ENCODE data around the gene PACSIN1. TPM values are rescaled to one million over a fixed set of nuclear protein-coding genes. Genes with fewer than 3 reads are reported as not detected.

PACSIN1 gene
- total and polyA plus RNA-seq, 5 experiments from 2014 or later, result 0.06 to 0.82 (median 0.41) TPM

DNA sequence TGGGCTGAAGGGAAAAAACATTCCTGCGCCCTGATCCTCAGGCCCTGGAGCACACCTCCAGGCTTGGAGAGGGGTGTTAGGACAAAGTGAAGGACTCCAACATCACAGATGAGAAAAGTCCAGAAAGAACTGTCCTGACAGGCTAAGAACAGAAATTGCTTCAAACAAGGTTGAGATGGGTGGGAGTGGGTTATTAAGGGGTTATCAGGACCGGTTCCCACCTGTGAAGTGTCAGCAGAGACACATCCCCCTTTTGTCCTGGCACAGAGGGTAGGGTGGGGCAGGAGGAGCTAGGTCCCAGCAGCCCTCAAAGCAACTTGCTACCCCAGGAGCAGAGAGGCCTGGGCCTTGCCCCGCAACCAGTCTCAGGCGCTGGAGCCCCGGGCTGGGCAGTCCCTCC, 86.7 kb downstream of the PACSIN1 start:
- H3K4me3 Mint-ChIP-seq, result no peak overlapping the region
- H3K36me3 Mint-ChIP-seq, result no peaks in the 10 kb centered on the region
- peaks cover 0 to 14% (median 8%) of the 10 kb centered on the region in 4 donors for H3K4me1 Mint-ChIP-seq

DNA sequence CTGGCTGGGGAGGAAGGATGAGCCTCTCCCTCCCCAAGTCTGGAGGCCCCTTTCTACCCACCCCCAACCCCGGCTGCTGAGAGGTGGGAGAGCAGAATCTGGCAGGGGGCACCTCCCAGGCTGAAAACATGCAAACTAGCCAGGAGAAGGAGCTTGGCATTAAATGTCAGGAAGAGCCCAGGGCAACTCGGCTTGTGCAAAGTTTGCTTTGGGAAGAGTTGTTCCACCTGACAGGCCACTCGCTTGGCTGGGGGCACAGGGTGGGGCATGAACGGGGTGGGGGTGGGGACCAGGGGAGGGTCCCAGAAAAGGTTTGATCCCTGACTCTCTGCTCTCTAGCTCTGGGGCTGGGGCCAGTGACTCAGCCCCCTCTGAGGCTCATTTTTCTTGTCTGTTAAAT, 87.3 kb downstream of the PACSIN1 start:
- H3K27me3 Mint-ChIP-seq, result peaks cover 0 to 5% (median 0%) of the 10 kb centered on the region in 5 donors
- no peak overlapping the region for H3K27ac Mint-ChIP-seq
- H3K4me1 Mint-ChIP-seq, result peaks cover 0 to 14% (median 8%) of the 10 kb centered on the region in 4 donors
- no peak overlapping the region for H3K4me3 Mint-ChIP-seq
- ATAC-seq, result no peak
- DNase-seq, result no peak
- H3K36me3 Mint-ChIP-seq, result no peaks in the 10 kb centered on the region
- no peaks in the 10 kb centered on the region for H3K9me3 Mint-ChIP-seq
- POLR2A ChIA-PET, result no interaction called here

More for the DNA sequence above, 86.7 kb downstream of the PACSIN1 start:
- H3K9me3 Mint-ChIP-seq, result no peaks in the 10 kb centered on the region
- no peak for ATAC-seq
- no peak overlapping the region for H3K27ac Mint-ChIP-seq
- peaks cover 0 to 5% (median 0%) of the 10 kb centered on the region in 5 donors for H3K27me3 Mint-ChIP-seq
- DNase-seq, result no peak
- POLR2A ChIA-PET, result no interaction called here

DNA sequence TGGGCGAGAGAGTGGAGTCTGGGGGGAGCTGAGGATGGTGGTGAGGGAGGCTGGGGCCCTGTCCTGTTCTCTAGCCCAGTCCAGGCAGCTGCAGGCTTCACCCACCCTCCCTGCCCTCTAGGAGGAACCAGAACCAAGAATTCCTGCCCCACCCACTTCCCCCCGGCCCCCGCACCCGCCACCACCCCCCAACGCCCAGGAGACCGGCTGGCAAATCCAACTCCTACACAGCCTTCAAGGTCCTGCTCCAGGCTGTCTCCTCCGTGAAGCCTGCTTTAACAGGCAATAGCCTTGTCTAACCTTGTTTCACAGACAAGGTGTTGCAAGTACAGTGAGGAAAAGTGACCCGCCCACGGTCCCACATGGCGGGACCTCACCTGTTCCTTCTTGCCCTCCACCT, 87.9 kb downstream of the PACSIN1 start:
- DNase-seq (no peak), ATAC-seq (no peak)
- H3K27me3 Mint-ChIP-seq, result peaks cover 0 to 5% (median 0%) of the 10 kb centered on the region in 5 donors
- no peak overlapping the region for H3K27ac Mint-ChIP-seq
- peaks cover 0 to 14% (median 8%) of the 10 kb centered on the region in 4 donors for H3K4me1 Mint-ChIP-seq
- H3K9me3 Mint-ChIP-seq, result peaks cover 0 to 3% (median 0%) of the 10 kb centered on the region in 9 donors
- POLR2A ChIA-PET, result no interaction called here
- H3K4me3 Mint-ChIP-seq, result no peak overlapping the region
- H3K36me3 Mint-ChIP-seq, result no peaks in the 10 kb centered on the region

DNA sequence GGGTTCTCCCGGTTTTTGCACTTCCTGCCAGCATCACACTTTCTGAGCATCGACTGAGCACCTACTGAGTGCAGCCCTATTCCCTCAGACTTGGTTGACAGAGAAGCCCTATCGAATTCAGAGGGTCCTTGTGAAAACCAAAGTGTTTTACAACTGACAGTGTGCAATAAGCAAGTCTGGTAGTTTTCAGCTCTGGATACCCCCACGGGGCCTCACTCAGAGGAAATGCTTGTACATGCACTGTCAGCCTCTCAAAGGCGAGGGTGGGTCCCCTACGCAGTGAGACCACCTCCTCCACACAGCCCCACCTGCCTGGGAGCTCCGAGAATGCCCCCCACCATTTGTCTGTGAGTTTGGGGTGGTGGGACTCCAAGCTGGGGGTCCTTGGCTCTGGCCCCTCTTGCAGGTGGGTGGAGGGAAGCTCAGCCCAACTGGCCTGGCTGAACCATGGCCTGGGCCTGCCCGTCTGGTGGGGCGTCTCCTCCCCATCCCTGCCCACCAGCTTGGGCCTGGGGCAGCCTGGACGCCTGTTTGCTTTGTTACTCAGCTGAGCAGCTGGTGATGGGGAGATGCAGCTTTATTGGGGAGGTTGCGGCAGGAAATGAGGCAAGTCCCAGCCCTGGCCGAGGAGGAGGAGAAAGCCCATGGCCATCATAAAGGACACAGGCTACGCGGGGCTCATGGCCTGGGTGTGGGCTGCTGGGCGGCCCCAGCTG, 88.6 kb downstream of the PACSIN1 start:
- no peak for ATAC-seq

DNA sequence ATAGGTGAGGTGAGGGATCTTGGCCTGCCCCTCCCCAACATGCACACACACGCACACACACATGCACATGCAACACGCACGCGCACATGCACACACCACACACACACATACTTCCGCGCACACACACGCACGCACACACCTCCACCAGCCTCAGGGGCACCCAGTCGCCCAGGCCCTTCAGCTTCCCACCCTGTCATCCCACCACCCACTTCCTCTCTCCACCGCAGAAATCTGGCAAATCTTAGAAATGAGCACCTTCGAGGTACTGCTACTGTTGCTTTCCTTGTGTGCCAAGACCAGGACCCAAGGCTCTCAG, 89.1 kb downstream of the PACSIN1 start:
- peak; percentile 33 to 71 for ATAC-seq
- peak in 1 of 10 donors; percentile 36 for DNase-seq
- POLR2A ChIA-PET, result interaction anchor here (0.9 kb wide), 1 partner anchor 118 kb away, joined by 3 read pairs; no protein-coding TSS in a partner anchor
- Mint-ChIP-seq H3K27me3 (peaks cover 0 to 5% (median 0%) of the 10 kb centered on the region in 5 donors), H3K4me3 (no peak overlapping the region), H3K27ac (peak overlapping the region in 3 of 10 donors; percentile 22 to 33 (median 27)), H3K4me1 (peaks cover 0 to 14% (median 8%) of the 10 kb centered on the region in 4 donors), H3K36me3 (no peaks in the 10 kb centered on the region), H3K9me3 (peaks cover 0 to 7% (median 0%) of the 10 kb centered on the region in 9 donors)

More for the DNA sequence above, 88.6 kb downstream of the PACSIN1 start:
- peaks cover 0 to 5% (median 0%) of the 10 kb centered on the region in 5 donors for H3K27me3 Mint-ChIP-seq
- H3K36me3 Mint-ChIP-seq, result no peaks in the 10 kb centered on the region
- H3K4me3 Mint-ChIP-seq, result no peak overlapping the region
- no peak for DNase-seq
- POLR2A ChIA-PET, result interaction anchor here (0.9 kb wide), 1 partner anchor 119 kb away, joined by 3 read pairs; no protein-coding TSS in a partner anchor
- H3K27ac Mint-ChIP-seq, result peak overlapping the region in 3 of 10 donors; percentile 21 to 43 (median 22)
- peaks cover 0 to 4% (median 0%) of the 10 kb centered on the region in 9 donors for H3K9me3 Mint-ChIP-seq
- H3K4me1 Mint-ChIP-seq, result peaks cover 0 to 14% (median 8%) of the 10 kb centered on the region in 4 donors

DNA sequence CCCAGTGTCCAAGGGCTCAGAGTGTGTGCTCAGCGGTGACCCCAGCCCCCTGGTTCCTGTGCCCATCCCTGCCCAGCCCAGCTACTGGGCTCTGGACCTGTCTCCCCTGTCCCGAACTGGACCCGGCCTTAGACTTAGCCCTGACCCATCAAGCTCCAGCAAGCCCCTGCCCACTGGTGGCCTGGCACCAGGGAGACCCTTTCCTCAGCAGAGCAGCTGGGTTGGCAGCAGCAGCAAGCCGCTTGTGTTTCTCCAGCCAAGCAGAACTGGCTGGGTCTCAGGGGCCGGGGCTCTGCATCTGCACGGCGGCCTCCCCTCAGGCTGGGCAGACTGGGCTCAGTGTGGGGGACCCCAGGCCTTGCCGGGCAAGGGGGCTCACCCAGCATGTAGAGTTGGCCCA, 89.5 kb downstream of the PACSIN1 start:
- POLR2A ChIA-PET, result interaction anchor here (0.9 kb wide), 1 partner anchor 118 kb away, joined by 3 read pairs; no protein-coding TSS in a partner anchor
- peaks cover 0 to 5% (median 0%) of the 10 kb centered on the region in 5 donors for H3K27me3 Mint-ChIP-seq
- ATAC-seq (no peak), DNase-seq (no peak)
- H3K4me1 Mint-ChIP-seq, result peaks cover 0 to 11% (median 8%) of the 10 kb centered on the region in 4 donors
- H3K27ac Mint-ChIP-seq, result peak overlapping the region in 2 of 10 donors; percentile 27 to 33
- peaks cover 0 to 7% (median 0%) of the 10 kb centered on the region in 9 donors for H3K9me3 Mint-ChIP-seq
- H3K36me3 Mint-ChIP-seq, result no peaks in the 10 kb centered on the region
- H3K4me3 Mint-ChIP-seq, result peak overlapping the region in 1 of 10 donors; percentile 33

DNA sequence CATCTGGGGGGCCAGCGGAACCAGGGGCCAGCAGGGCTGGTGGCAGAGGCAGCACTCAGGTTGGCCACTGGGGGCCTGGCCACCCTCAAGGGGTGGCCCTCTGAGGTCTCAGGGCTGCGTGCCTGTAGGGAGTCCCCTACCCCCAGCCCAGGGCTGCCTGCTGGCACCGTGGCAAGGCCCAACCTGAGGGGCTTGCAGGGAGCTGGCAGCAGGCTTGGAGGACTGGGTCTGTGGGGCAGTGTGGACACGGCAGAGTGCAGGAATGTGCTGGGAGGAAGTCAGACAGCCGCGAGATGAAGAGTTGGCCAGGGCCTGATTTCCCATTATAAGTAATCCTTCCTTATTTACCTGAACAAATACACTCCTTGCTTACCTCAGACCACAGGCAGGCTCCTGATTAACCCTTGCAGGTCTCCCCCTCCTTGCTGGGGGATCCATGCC, 90.2 kb downstream of the PACSIN1 start, which contains the start of gene SPDEF:
Gene SPDEF (minus strand): TSS at position 299 of the 441 bp plus-strand sequence. CDS start 11,874 bp downstream, outside the sequence.
- Mint-ChIP-seq H3K4me1 (peaks cover 0 to 11% (median 8%) of the 10 kb centered on the region in 4 donors), H3K4me3 (peak within 1 kb of the TSS in 1 of 10 donors; percentile 33), H3K36me3 (no peaks in the 10 kb centered on the region), H3K27ac (peak within 1 kb of the TSS in 2 of 10 donors; percentile 27 to 33), H3K27me3 (peaks cover 0 to 5% (median 0%) of the 10 kb centered on the region in 5 donors), H3K9me3 (peaks cover 0 to 7% (median 0%) of the 10 kb centered on the region in 9 donors)
- no peak for DNase-seq
- no peak for ATAC-seq
- POLR2A ChIA-PET, result no interaction called here

DNA sequence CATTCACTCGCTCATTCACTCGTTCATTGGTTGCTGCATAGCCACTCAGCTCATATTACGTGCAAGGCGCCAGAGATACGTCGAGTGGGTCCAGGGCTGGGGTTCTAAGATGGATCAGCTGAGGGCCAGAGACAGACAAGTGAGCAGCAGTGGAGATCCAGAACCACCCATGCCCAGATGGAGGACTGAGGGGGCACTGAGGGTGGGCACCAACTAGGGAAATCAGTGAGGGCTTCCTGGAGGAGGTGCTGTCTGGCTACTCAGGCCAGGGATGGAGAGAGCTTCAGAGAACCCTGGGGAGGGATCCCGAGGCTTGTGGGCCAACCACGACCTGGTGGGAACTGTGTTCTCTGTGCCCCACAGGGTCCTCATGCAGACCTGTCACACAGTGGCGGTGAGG, 90.6 kb downstream of the PACSIN1 start:
- H3K4me3 Mint-ChIP-seq, result no peak overlapping the region
- peaks cover 0 to 11% (median 8%) of the 10 kb centered on the region in 4 donors for H3K4me1 Mint-ChIP-seq
- H3K27me3 Mint-ChIP-seq, result peaks cover 0 to 5% (median 0%) of the 10 kb centered on the region in 5 donors
- no peaks in the 10 kb centered on the region for H3K36me3 Mint-ChIP-seq
- no peak for ATAC-seq
- no peak for DNase-seq
- H3K27ac Mint-ChIP-seq, result no peak overlapping the region
- POLR2A ChIA-PET, result no interaction called here
- H3K9me3 Mint-ChIP-seq, result peaks cover 0 to 7% (median 0%) of the 10 kb centered on the region in 9 donors

DNA sequence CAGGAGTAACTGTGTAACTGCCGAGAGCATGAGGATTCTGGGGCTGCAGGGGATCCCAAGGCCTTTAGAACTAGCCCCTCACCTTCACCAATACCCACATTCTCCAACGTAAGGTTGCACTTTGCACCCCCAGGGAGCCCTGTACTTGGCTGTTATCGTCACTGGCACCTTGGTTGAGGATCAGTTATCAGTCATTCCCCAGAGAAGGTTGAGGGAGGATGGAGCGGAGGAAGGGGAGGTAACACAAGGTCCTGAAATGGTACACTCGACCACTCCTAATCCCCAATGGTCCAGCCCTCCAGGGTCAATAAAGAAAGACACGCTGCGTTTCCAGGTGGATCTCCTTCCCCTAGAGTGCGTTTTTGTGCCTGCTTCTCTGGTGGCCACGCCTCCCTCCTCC, 91.4 kb downstream of the PACSIN1 start:
- H3K27ac Mint-ChIP-seq, result peak overlapping the region in 1 of 10 donors; percentile 38
- ATAC-seq (no peak), DNase-seq (no peak)
- peaks cover 0 to 7% (median 0%) of the 10 kb centered on the region in 9 donors for H3K9me3 Mint-ChIP-seq
- no peaks in the 10 kb centered on the region for H3K36me3 Mint-ChIP-seq
- H3K27me3 Mint-ChIP-seq, result no peaks in the 10 kb centered on the region
- no peak overlapping the region for H3K4me3 Mint-ChIP-seq
- H3K4me1 Mint-ChIP-seq, result peaks cover 0 to 11% (median 6%) of the 10 kb centered on the region in 4 donors
- POLR2A ChIA-PET, result no interaction called here

DNA sequence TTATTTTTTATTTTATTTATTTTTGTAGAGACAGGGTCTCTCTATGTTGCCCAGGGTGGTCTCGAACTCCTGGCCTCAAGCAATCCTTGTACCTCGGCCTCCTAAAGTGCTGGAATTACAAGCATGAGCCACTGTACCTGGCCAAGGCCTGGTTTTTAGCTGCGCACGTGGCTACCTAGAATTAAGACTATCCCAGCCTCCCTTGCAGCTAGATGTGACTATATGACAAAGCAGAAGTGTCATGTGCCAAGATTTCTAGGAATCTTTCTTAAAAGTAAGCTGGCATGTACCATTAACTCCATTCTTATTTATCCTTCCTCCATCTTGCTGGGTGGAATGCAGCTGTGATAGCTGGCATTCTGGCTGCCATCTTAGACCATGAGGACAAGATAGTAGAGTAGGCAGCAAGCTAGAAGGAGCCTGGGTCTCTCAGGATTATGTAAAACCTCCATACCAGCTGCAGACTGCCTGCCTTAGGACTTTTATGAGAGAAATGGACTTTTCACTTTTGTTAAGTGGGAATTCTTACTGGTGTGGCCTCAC, 92.4 kb downstream of the PACSIN1 start:
- Mint-ChIP-seq H3K27me3 (no peaks in the 10 kb centered on the region), H3K9me3 (peaks cover 0 to 7% (median 0%) of the 10 kb centered on the region in 9 donors), H3K27ac (no peak overlapping the region), H3K4me1 (peaks cover 0 to 11% (median 6%) of the 10 kb centered on the region in 4 donors), H3K36me3 (no peaks in the 10 kb centered on the region), H3K4me3 (no peak overlapping the region)
- POLR2A ChIA-PET, result no interaction called here
- ATAC-seq (no peak), DNase-seq (no peak)

DNA sequence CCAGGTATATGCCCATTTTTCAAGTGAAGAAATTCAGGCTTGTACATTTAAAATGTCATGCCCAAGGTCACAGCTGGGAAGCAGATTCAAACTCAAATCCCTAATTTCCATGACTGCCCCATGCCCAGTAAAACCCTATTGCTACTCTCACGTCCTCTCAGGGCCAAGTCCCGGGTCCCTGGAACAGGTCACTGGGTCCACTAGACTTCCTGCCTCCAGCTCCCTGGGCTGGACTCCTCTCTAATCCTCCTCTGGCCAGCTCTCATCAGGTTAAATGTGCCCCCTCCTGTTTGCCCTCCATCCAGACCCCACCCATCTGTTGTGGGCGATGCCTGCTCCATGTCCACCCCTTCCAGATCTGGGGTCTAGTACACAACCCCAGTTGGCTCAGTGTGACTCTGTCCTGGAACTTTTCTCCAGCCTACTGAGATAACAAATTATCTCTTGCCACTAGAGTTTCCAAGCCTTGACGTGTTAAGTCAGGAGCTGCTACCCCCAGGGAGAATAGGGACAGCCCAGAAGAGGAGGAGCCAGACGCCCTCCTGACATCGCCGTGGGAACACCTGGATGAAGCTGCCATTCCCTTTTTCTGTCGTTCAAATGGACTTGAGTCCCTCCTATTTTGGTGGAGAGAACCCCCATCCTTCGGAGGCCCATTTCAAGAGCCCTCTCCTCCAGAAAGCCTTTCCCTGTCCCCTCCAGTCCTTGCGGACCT, 93.9 kb downstream of the PACSIN1 start:
- no peak for ATAC-seq
- POLR2A ChIA-PET, result no interaction called here

DNA sequence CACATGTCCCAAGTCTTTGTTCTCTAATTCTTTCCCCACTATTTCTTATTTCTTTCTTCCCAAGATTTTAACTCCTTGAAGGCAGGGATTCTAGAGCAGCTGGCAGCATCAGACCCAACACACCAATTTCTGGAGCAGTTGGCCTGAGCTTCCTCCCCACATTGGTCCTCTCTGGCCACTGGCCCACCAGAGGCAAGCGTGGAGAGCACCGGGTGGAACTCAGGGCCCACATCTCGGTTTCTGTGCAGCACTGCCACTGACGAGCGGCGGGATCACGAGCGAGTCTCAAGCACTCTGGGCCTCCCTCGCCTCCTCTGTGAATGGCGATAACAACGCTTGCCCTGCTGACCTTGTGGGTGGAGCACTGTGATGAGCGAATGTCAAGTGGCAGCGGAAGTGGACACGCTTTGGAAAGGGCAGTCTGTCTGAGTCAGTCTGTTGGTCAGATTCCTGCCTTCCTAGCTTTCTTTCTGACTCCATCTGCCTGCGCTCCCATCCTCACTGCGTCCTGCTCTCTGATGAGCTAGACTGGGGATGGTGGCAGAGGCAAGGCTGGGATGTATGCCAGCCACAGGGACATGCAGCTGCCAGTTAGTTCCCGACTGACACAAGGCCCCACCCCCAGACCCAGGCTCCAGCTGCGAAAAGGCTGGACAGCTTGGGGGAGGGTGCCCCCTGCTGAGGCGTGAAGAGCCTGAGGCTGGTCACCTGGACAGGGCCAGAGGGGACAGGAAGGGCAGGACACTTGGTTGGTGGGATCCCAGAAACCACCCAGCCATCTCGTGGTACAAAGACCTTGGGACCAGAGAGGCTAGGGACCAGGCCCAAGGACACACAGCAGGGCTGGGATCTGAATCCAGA, 94.7 kb downstream of the PACSIN1 start:
- peaks cover 0 to 2% (median 0%) of the 10 kb centered on the region in 4 donors for H3K4me1 Mint-ChIP-seq
- no peak overlapping the region for H3K27ac Mint-ChIP-seq
- no peaks in the 10 kb centered on the region for H3K36me3 Mint-ChIP-seq
- peaks cover 0 to 7% (median 0%) of the 10 kb centered on the region in 9 donors for H3K9me3 Mint-ChIP-seq
- POLR2A ChIA-PET, result no interaction called here
- DNase-seq (no peak), ATAC-seq (no peak)
- H3K4me3 Mint-ChIP-seq, result no peak overlapping the region
- peaks cover 0 to 4% (median 1%) of the 10 kb centered on the region in 5 donors for H3K27me3 Mint-ChIP-seq

More for the DNA sequence above, 93.9 kb downstream of the PACSIN1 start:
- no peak for DNase-seq
- peak overlapping the region in 2 of 10 donors; percentile 46 to 79 for H3K27ac Mint-ChIP-seq
- H3K27me3 Mint-ChIP-seq, result peaks cover 0 to 4% (median 0%) of the 10 kb centered on the region in 5 donors
- peaks cover 0 to 5% (median 2%) of the 10 kb centered on the region in 4 donors for H3K4me1 Mint-ChIP-seq
- H3K9me3 Mint-ChIP-seq, result peaks cover 0 to 7% (median 0%) of the 10 kb centered on the region in 9 donors
- H3K4me3 Mint-ChIP-seq, result no peak overlapping the region
- no peaks in the 10 kb centered on the region for H3K36me3 Mint-ChIP-seq

All from naive thymus-derived CD8-positive, alpha-beta T cell (primary cell).